ENCODE results near the gene CREB3L1.

Gene CREB3L1

DNA sequence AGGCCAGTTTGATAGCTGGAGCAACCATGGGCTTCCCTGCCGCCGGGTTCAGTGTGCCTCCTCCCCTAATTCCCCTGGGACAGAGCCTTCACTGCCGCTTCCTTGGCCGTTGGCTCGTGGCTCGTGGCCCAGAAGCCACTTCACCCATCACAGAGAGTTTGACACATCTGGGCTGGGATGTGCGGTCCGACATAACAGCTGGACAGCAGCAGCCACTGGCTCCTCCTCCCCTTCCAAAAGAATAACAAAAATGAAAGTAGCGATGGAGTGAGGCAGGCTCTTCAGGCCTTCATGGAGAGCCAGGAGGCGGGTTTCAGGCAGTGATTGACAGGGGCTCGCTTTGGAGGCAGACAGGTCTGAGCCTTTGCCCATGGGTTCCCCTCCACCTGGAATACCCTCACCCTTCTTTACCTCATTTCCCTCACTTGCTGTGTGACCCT lies 8.2 kb downstream of the CREB3L1 start:
- no peak for ATAC-seq
- no peak for TF ChIP-seq ARNTL (CRISPR knock-in tag; IDR thresholded peaks at IDR 0.05; ENCODE audit: borderline replicate concordance, low read depth)
- TF ChIP-seq, protein P1, sequence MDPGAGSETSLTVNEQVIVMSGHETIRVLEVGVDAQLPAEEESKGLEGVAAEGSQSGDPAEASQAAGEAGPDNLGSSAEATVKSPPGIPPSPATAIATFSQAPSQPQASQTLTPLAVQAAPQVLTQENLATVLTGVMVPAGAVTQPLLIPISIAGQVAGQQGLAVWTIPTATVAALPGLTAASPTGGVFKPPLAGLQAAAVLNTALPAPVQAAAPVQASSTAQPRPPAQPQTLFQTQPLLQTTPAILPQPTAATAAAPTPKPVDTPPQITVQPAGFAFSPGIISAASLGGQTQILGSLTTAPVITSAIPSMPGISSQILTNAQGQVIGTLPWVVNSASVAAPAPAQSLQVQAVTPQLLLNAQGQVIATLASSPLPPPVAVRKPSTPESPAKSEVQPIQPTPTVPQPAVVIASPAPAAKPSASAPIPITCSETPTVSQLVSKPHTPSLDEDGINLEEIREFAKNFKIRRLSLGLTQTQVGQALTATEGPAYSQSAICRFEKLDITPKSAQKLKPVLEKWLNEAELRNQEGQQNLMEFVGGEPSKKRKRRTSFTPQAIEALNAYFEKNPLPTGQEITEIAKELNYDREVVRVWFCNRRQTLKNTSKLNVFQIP (CRISPR knock-in tag; IDR thresholded peaks at IDR 0.05; ENCODE audit: borderline replicate concordance, low read depth): no peak
- TF ChIP-seq BACH2 (CRISPR knock-in tag; IDR thresholded peaks at IDR 0.05; ENCODE audit: borderline replicate concordance): no peak
- TF ChIP-seq TCF4 (CRISPR knock-in tag; IDR thresholded peaks at IDR 0.05; ENCODE audit: borderline replicate concordance): no peak

DNA sequence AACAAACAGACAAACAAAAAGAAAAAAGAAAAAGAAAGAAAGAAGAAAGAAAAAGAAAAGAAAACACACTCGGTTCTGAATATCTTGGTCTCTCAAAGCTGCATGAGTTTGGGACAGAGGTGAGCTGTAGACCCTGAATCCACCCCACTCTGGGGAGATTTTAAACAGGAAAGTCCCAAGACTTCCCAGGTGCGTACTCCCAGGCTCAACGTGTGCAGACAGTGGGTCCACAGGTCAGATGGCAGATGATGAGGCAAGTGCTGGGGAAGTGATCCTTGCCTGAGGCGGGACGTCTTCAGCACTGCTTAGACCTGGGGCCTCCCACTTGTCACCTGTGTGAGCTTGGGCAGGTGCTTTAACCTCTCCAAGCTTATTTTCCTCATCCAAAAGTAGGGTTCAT lies 9.3 kb downstream of the CREB3L1 start:
- ATAC-seq: no peak

DNA sequence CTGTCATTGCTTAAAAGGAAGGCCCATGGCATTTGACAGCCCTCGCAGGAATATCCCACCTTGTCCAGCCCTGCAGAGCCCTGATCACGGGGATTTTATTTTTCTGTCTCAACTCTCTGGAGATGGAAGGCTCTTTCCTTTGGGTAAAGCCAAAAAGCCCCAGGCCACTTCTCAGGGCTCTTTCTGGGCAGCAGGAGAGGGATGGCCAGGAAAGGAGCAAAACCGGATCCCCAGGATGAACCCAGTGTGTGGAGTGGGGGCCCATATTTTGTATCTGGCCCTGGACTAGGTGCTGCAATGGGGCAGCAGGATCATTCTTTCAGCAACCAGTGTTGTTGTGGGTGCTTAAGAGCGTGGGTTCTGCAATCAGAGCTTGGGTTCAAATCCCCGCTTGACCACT lies 11.0 kb downstream of the CREB3L1 start:
- TF ChIP-seq PPARA (CRISPR knock-in tag; IDR thresholded peaks at IDR 0.05; ENCODE audit: borderline replicate concordance) (no peak), ZC3H10 (CRISPR knock-in tag; IDR thresholded peaks at IDR 0.05) (no peak), ZNF8 (CRISPR knock-in tag; IDR thresholded peaks at IDR 0.05) (no peak), TOX (CRISPR knock-in tag; IDR thresholded peaks at IDR 0.05; ENCODE audit: borderline replicate concordance) (no peak), GLIS3 (CRISPR knock-in tag; IDR thresholded peaks at IDR 0.05) (no peak), ARNTL (CRISPR knock-in tag; IDR thresholded peaks at IDR 0.05; ENCODE audit: borderline replicate concordance, low read depth) (no peak), ZFP30 (CRISPR knock-in tag; IDR thresholded peaks at IDR 0.05) (no peak), ZNF565 (CRISPR knock-in tag; conservative IDR thresholded peaks at IDR 0.05; ENCODE audit: low read depth) (no peak), OSR1 (CRISPR knock-in tag; IDR thresholded peaks at IDR 0.05) (no peak), CSDC2 (CRISPR knock-in tag; IDR thresholded peaks at IDR 0.05) (no peak)
- TF ChIP-seq, protein P2, sequence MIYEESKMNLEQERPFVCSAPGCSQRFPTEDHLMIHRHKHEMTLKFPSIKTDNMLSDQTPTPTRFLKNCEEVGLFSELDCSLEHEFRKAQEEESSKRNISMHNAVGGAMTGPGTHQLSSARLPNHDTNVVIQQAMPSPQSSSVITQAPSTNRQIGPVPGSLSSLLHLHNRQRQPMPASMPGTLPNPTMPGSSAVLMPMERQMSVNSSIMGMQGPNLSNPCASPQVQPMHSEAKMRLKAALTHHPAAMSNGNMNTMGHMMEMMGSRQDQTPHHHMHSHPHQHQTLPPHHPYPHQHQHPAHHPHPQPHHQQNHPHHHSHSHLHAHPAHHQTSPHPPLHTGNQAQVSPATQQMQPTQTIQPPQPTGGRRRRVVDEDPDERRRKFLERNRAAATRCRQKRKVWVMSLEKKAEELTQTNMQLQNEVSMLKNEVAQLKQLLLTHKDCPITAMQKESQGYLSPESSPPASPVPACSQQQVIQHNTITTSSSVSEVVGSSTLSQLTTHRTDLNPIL (CRISPR knock-in tag; IDR thresholded peaks at IDR 0.05; ENCODE audit: low read depth): no peak
- TF ChIP-seq, protein P3, sequence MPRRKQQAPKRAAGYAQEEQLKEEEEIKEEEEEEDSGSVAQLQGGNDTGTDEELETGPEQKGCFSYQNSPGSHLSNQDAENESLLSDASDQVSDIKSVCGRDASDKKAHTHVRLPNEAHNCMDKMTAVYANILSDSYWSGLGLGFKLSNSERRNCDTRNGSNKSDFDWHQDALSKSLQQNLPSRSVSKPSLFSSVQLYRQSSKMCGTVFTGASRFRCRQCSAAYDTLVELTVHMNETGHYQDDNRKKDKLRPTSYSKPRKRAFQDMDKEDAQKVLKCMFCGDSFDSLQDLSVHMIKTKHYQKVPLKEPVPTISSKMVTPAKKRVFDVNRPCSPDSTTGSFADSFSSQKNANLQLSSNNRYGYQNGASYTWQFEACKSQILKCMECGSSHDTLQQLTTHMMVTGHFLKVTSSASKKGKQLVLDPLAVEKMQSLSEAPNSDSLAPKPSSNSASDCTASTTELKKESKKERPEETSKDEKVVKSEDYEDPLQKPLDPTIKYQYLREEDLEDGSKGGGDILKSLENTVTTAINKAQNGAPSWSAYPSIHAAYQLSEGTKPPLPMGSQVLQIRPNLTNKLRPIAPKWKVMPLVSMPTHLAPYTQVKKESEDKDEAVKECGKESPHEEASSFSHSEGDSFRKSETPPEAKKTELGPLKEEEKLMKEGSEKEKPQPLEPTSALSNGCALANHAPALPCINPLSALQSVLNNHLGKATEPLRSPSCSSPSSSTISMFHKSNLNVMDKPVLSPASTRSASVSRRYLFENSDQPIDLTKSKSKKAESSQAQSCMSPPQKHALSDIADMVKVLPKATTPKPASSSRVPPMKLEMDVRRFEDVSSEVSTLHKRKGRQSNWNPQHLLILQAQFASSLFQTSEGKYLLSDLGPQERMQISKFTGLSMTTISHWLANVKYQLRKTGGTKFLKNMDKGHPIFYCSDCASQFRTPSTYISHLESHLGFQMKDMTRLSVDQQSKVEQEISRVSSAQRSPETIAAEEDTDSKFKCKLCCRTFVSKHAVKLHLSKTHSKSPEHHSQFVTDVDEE (CRISPR knock-in tag; IDR thresholded peaks at IDR 0.05): no peak
- no peak for ATAC-seq

More for the DNA sequence above, 9.3 kb downstream of the CREB3L1 start:
- TF ChIP-seq ZNF70 (CRISPR knock-in tag; IDR thresholded peaks at IDR 0.05): no peak

DNA sequence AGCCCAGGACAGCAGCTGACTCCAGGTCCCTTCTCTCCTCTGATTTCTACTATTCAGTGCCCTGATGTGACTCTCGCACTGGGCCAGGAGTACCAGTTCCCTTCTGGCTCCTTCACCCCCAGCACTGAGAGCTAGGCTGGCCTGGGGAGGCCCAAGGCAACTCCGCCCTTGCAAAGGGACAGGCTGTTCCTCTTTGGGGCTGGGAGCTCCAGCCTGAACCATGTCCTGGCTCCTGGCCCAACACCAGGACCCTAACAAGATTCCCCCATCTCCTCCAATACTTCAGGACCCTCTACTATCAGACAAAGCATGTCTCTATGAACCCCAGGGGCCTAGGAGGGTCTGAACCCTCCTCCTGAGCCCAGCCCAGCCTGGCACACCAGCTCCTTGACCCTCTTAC lies 12.5 kb downstream of the CREB3L1 start:
- ATAC-seq: no peak
- no peak for TF ChIP-seq ZFP30 (CRISPR knock-in tag; IDR thresholded peaks at IDR 0.05)
- TF ChIP-seq ARNTL (CRISPR knock-in tag; IDR thresholded peaks at IDR 0.05; ENCODE audit: borderline replicate concordance, low read depth): no peak
- TF ChIP-seq PPARA (CRISPR knock-in tag; IDR thresholded peaks at IDR 0.05; ENCODE audit: borderline replicate concordance): no peak

DNA sequence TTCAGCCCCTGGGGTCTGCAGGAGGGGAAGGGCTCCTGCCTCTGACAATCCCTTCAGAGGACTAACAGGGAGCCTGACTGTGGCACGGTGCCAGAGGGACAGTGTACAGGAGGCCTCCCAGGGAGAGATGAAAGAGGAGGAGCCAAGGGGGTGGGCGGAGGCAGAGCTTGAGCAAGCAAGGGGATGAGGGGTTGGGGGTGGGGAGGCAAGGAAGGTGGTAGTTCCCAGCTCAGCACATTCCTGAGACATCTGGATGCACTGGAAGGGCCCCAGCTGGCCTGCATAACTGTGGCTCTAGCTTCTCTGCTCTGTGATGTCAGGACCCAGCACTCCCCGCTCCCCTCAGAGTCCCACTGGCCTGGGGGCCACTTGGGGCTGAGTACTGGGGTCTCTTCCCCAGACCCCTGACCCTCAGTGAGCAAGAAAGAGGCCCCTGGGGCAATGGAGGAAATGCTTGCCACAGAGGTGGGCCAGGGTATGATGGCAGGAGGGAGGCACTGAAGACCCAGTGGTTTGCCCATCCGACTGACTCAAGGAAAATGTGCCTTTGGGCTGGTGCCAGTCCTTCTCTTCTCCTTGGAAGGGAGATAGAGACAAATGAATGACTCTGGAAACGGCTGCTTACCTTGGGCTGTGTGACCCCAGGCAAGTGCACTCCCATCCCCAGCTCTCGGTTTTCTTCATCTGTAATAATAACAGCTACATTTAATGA lies 13.3 kb downstream of the CREB3L1 start:
- ATAC-seq: peak; percentile 35
- TF ChIP-seq, protein P4, sequence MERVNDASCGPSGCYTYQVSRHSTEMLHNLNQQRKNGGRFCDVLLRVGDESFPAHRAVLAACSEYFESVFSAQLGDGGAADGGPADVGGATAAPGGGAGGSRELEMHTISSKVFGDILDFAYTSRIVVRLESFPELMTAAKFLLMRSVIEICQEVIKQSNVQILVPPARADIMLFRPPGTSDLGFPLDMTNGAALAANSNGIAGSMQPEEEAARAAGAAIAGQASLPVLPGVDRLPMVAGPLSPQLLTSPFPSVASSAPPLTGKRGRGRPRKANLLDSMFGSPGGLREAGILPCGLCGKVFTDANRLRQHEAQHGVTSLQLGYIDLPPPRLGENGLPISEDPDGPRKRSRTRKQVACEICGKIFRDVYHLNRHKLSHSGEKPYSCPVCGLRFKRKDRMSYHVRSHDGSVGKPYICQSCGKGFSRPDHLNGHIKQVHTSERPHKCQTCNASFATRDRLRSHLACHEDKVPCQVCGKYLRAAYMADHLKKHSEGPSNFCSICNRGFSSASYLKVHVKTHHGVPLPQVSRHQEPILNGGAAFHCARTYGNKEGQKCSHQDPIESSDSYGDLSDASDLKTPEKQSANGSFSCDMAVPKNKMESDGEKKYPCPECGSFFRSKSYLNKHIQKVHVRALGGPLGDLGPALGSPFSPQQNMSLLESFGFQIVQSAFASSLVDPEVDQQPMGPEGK (CRISPR knock-in tag; IDR thresholded peaks at IDR 0.05; ENCODE audit: borderline replicate concordance): no peak
- TF ChIP-seq CSDC2 (CRISPR knock-in tag; IDR thresholded peaks at IDR 0.05) (no peak), ESRRG (CRISPR knock-in tag; IDR thresholded peaks at IDR 0.05) (no peak), BACH2 (CRISPR knock-in tag; IDR thresholded peaks at IDR 0.05; ENCODE audit: borderline replicate concordance) (no peak), ZC3H10 (CRISPR knock-in tag; IDR thresholded peaks at IDR 0.05) (no peak), ISL1 (CRISPR knock-in tag; IDR thresholded peaks at IDR 0.05) (no peak), ZFP30 (CRISPR knock-in tag; IDR thresholded peaks at IDR 0.05) (no peak), ZFP3 (CRISPR knock-in tag; IDR thresholded peaks at IDR 0.05) (no peak)
- TF ChIP-seq, protein P1 (CRISPR knock-in tag; IDR thresholded peaks at IDR 0.05; ENCODE audit: borderline replicate concordance, low read depth): no peak
- TF ChIP-seq, protein P2 (CRISPR knock-in tag; IDR thresholded peaks at IDR 0.05; ENCODE audit: low read depth): no peak
- TF ChIP-seq, protein P5, sequence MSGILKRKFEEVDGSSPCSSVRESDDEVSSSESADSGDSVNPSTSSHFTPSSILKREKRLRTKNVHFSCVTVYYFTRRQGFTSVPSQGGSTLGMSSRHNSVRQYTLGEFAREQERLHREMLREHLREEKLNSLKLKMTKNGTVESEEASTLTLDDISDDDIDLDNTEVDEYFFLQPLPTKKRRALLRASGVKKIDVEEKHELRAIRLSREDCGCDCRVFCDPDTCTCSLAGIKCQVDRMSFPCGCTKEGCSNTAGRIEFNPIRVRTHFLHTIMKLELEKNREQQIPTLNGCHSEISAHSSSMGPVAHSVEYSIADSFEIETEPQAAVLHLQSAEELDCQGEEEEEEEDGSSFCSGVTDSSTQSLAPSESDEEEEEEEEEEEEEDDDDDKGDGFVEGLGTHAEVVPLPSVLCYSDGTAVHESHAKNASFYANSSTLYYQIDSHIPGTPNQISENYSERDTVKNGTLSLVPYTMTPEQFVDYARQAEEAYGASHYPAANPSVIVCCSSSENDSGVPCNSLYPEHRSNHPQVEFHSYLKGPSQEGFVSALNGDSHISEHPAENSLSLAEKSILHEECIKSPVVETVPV (CRISPR knock-in tag; IDR thresholded peaks at IDR 0.05): no peak

Data from SK-N-SH treated with all-trans-retinoic acid at 6 μM for 48 hours (cell line).